Activated T-cell treated with anti-CD3 and anti-CD28 coated beads, Interleukin-2, amount 50 U/mL, for 1 hour (primary cell): ENCODE results near the gene VEPH1.

Experiments used
- DNase-seq: peaks from one replicate; pipeline ENCODE4 v3.0.0-alpha.2; 2020

Gene VEPH1

DNA sequence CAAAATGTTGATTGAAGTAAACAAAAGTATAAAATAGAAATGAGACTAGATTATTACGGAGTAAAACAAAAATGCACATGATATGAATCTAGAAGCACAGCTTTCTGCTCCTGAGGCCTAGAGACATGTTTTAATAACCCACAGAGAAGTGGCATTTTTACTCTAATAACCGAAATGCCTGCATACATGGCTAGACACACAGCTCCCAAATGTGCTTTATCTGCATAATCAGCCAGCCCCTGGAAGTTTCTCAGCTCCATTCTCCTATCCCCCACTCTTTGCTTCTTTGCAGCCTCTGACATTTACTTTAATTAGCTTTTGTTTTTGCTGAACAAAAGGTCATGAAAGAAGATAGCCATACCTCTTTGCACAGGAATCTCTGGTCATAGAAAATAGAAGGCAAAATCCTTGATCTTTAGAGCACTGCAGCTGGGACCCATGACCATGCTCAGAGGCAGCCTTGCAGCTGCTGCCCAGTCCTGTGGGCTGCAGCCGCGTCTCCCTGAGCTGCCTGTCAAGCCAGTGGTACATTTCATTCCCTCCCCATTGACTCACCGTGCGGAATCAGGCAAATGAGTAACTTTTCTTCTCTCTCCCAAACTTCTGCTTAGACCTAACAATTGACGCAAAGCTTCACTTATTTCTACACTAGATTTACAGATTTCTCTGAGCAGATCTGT lies at the start of gene VEPH1:
Gene VEPH1 (minus strand): TSS at position 501 of the 680 bp plus-strand sequence. CDS start 8,067 bp downstream, outside the sequence.
- no peak for DNase-seq

DNA sequence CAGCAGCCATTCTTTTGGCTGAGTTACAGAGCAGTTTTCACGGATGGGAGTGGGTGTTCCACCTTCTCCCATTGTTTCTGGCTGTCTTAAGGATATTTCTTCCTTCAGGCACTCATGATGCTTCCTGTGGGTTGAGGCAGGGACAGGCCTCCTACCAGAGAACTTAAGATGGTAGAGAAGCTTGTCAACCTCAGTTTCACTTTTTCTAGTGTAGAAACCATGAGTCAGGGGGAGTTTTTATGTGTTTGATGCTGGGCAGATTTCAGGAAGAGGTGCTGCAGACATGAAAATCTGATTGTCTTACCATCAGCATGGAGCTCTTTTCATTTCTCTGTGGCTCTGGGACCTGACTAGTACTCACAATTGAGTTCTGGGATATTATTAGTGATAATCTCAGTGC lies 48.7 kb upstream of the VEPH1 start:
- DNase-seq, result no peak

DNA sequence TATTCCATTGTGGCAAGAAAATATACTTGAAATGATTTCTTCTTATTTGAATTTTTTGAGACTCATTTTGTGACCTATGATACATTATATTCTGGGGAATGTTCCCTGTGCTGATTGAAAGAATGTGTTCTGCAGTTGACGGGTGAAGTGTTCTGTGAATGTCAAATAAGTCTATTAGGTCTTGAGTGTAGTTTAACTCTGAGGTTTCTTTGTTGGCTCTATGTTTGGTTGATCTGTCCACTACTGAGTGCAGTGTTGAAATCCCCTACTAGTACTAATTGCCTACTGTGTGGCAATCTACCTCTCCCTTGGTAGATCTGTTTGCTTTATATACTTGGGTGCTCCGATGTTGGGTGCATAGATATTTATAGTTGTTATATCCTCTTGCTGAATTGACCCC lies 46.3 kb upstream of the VEPH1 start:
- no peak for DNase-seq

DNA sequence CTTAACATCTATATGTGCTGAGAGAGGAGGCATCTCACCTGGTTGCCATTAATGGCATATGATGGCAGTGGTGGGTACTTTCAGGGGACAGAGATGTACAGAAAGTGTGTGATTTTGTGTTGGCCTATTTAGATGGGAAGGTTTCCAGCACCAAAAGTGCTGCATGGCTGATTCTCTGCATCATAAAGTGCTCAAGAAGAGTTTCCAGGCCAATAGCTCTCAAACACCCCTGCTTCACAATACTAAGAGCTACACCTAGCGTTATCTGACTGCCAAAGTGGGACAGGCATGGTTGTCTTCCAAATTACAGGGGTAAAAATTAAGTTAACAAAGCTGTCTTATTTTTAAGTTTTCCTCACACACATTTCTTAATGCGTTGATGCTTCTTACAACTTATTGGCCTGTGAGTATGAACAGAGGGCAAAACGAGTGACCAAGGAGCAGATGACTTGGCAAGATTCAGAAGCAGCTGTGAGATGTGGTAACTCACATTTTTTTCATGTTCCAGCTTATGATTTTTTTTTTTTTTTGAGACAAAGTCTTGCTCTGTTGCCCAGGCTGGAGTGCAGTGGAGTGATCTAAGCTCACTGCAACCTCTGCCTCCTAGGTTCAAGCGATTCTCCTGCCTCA lies 41.4 kb upstream of the VEPH1 start:
- DNase-seq, result no peak

DNA sequence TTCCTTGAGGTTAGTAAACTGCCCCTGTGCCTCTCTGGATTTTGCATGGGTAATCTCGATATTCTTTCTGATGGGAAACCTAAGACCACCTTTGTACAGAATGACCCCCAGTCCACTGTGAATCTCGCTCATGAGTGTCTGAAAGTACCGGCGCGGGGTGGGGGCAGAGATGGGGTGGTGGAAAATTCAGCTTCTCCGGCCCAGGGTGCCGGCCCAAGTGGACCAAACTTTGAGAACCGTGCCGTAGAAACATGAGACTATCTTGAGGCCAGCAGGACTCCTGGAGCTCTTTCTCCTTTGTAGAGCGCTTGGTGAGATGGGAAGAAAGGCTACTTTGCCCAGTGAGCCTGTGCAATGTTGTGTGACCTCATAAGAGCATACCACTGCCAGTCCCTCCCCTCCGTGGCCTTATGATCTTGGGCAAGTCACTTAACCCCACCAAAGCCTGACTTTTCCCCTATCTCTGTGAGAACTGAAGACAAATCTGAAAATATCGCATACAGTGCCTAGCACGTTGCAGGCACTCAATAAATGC lies 40.4 kb upstream of the VEPH1 start:
- DNase-seq, result no peak

DNA sequence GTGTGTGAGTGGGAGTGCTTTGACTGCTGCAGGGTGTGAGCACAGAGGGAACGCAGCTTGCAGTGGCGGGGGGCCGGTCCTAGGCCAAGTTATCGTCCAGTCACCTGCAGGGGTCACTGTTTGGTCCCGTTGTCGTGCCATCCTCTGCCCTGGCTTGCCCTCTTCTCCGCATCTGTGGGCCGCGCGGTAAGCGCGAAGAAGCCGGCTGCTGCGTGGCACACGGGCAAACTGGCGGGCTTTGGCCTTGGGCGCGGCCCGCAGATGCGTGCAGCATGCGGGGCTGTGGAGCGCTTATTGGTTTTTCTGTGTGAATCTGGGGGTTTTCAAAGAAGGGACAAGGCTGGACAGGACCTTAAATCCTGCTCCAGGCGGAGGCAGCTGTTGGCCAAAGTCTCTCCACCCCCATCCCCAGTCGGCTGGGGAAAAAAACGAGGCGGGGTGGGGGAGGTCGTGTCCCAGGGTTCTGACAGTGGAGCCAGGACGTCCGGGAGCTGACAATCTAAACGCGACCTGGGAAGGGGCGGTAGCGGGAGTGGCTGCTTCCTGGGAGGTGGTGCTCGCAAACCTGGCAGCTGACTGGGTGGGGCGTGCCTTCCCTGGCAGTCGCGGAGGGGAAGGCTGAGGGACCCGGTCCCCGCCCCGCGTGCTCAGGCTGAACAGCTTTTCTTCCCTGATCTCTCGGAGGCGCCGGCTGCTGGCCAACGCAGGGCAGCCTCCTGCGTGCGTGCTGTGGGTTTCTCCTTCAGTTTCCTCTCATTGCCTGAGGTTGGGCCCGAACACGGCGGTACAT lies 39.7 kb upstream of the VEPH1 start:
- no peak for DNase-seq

DNA sequence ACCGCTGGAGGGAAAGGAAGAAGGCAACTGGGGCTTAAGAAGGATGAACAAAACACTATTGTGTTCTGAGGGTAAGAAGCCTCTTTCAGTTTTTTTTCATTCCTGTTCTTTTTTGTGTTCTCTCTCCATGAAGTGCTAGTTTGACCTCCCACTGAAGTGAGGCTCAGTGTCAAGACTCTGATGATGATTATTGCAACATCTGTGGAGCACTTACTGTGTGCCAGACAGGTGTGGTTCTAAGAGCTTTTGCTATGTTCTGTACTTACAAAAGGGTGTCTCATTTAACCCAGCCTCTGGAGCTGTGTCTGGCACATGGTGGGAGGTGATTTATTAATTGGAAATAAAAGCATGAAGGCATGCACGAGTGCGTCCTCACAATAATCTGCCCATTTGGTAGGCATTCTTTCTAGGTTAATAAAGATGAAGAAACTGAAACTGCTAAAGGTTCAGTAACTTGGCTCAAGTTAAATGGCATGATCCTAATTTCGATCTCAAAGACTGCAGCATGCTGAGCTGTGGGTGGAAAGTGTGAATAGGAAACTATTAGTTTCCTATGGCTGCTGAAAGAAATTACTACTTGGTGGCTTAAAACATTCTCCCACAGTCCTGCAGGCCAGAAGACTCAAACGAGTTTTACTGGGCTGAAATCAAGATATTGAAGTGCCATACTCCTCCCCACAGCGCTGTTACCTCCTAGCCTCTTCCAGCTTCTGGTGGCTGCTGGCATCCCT lies 38.5 kb upstream of the VEPH1 start:
- DNase-seq, result no peak

DNA sequence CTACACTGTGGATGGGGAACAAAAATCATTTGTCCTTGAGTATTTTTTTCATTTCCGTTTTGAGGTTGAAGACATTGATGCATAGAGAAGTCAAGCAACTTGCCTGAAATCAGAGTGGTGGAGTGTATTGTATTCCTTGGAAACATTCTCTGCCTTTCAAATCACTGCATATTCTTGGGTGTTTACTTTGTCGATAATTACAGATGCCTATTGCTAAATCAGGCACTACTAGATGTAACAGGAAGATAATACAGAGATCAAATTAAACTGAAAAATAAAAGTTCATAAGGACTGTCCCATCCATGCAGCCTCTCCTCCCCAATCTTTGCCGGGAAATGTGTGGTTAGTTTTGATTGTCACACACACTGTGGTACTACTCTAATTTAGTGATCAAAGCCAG lies 37.4 kb upstream of the VEPH1 start:
- DNase-seq, result no peak

DNA sequence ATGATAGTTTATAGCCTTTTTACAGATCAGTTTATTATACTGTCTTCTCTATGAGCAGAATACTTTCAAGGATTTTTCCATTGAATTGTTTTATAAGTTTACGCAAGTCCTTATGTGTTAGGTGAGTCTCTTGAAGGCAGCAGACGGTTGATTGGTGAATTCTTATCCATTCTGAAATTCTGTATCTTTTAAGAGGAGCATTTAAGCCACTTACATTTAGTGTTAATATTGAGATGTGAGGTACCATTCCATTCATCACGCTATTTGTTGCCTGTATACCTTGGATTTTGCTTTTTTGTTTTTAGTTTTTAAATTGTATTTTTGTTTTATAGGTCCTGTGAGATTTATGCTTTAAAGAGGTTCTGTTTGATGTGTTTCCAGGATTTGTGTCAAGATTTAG lies 32.5 kb upstream of the VEPH1 start:
- DNase-seq, result no peak

DNA sequence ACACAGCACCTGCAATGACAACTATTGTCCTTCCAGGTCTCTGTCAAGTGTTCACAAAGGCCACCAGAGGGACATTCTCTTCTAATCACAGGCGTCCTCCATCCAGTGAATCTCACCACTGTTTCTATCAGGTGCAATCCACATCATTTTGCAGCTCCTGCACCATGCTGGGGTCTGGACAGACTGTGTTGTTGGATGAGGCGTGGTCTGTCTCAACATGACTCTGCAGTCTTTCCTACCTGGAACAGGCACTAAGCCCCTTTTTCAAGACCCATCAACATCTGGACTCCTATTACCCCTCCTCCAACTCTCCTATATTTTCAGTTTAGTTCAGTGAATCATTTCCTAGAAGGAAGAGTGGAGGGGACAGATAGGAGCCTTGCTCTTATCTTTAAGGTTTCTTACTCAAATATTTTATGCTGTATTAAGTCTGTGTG lies 31.5 kb upstream of the VEPH1 start:
- DNase-seq, result no peak

DNA sequence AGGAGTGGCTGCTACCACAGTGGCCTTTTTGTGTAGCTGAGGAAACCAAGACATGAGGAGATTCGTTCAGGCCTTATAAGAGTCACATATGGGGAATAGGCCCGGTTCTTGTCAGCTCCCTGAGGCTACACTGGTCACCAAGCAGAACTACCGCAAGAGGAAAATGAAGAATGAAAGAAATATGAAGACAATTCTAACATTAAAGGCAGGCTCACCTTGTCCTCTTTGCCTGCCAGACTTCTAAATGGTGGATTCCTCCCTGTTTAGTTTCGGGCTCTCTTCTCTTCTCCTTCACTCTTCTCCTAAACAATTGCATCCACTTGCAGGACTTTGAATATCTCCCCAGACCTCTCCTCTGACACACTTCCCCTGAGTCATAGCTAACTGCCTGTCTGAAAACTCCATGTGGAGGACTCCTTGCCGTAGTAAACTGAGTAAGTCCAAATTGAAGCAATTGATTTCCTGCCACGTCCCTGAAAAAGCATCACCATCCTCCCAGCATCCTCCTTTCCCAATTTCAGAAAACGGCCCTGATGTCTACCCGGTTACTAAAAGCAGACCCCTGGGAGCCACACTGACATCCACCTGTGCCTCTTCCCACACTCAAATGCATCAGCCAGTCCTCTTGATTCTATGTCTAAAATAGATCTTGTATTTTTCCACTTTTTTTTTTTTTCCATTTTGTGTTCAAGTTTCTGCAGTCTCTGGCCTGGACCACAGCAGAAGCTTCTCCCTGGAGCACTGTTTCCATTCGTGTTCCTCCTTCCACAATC lies 30.3 kb upstream of the VEPH1 start:
- DNase-seq, result no peak

DNA sequence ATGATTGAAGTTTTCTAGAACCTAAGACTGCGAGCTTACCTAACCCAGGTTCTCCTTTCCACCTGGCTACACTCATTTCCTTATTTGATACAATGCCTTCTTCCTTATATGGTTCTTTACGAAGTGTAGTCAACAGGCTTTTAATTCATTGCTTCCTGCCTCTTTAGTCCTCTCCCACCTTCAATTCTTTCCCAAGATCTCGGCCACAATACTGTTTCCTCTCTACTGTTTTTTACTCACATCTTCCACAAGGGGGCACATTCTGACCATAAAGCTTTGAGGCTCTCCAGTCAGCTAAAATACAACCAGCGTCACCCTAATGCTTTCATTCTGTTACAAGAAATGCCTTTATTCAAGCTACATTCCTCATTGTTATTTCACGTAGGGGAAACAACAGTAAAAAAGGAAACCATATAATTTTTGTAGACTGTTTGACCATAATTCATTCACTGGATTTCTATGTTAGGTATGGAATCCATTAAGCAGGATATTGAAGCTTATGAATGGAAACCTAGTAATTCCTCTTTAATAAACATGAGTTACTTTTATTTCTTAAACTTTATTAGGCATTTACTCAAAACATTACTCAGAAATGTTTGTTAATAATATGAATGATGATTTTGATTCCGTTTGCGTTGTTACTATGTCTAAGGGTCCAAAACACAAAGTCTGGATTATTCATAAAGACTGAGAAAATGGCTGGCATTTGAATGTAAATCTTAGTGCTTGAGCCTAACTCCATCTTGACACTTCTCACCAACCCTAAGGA lies 29.5 kb upstream of the VEPH1 start:
- no peak for DNase-seq

DNA sequence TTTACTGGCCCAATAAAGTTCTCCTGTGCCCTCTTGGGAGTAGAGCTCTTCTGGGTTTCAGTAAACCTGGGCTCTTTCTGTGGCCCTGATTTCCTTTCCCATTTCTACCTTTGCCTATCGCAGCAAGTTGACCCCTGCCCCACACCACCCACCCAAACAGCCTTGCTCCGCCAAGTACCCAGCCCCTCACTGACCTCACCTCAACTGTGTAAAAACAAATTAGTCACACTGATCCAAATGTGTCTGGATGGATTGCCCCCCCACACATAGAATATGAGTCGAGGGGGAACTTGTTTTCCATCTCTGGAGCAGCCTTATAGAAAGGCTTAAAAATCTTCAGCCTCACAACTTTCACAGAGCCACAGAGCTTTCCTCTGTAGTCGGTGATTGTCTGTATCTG lies 28.6 kb upstream of the VEPH1 start:
- no peak for DNase-seq

DNA sequence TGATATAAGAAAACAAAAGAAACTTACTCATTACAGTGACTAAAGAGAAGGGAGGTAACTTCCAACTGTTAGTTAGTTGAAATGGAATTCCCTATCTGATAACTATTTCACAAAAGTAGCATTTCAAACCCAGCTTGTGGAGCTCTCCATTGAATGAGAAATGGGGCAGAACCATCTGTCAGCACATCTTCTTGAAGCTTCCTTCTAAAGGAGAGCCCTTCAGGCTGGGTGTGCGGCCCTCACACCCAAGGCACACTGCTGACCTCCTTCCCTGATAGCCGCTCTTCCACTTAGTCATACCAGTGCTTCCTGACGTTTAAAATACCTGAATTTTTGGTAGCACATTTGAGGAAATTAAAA lies 28.1 kb upstream of the VEPH1 start:
- DNase-seq, result no peak

DNA sequence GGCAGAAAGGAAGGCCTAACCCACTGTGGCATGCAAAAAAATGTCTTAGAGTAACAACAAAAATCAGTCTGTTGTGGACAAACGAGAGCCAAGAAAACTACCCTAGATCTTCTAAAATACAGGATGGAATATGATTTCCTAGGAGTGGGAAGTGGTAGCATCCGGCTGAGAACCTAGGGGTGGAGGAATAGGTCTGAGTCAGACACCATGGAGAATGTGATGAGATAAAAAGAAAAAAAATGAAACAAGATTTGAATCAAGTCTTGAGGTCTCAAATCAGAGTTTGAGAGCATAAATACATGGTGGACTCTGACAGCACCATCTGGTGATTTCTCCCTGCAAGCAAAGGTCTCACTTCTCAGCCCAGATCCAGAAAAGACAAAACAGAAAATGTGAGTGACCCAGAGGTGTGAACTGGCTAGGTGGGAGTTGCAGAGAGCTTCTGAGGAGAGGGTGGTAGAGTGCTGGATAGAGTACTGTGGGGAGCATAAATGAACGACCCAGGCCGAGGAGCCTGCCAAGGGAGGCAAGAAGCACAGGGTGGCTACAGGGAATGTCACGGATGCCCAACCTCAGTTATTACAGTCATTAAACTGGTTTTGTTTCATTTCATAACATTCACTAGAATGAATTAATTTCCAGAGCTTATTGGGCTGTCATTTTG lies 27.6 kb upstream of the VEPH1 start:
- no peak for DNase-seq

DNA sequence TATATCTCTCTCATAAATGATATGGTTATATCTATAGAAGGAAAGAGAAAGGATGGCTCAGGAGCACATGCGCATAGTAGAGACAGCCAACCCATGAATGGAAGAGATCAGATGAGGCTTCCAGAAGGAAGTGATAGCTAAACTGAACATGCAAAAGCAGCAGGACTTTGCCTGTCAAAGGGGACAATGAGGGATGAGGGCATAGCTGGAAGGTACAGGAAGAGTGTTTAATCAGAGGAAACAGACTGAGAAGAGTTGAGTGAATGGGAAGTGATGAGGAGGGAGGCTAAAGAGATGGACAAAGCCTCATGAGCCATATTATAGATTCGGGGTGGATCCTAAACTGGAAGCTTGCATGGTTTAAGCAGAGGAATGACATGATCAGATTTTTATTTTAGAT lies 26.5 kb upstream of the VEPH1 start:
- DNase-seq, result no peak

DNA sequence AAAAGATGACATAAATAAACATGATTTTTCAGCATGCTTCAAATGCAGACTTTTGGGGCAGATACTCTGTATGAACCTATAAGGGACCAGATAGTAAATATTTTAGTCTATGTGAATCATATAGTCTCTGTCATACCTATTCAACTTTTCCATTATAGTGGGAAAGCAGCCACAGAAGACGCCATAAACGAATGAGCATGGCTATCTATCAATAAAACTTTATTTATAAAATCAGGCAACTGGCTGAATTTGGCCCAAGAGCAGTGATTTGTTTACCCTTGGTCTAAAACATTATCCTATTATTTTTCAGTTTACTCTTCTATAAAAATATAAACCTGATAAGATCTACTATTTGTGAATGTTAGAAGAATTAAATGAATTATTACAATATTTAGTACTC lies 25.9 kb upstream of the VEPH1 start:
- no peak for DNase-seq

DNA sequence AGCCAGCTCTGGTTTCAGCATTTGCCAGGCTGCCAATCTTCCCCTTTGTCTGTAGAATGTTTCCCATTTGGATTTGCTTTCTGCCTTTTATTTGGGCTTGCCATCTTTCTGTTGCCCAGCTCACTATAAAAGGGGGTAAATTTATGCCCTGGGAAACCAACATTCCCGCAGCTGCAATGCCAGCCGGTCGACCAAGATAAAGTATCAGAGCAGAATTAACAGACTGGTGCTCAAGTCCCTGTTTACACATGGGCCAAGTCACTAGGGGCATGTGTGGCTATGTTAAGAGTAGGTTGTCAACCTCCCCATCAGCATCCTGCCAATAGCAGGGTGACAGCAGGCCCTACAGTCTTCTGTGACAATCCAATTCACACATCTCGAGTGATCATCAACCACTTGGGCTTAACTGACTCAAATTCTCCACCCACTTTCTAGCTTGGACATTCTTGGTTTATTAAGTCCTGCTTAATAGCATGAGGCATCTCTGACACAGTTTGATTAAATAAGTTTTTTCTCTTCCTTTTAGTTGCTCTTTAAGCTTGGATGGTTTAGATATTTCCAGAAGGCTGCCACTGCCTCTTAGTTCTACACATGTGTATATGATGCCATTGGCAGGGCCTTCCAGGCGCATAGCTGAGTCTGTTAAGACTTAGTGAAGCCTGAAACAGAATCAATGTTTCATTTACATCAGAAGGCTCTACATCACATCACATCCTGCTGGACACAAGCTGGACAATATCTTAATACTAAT lies 24.1 kb upstream of the VEPH1 start:
- DNase-seq, result no peak

DNA sequence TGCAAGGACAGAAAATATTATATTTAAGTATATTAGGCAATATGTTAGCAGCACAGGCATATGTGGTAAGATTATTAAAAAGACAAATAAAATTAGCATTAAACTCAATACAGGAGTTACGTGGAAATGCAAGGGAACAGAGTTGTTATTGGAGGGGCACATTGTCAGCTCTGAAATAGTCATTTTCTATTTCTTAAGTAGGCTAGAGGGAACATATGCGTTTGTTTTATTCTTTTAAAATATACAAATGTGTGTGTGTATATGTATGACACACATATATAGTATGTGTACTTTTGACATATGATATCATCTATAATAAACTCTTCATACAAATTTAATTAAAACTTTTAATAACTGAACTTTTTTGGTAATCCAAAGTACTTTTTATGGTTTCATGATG lies 22.8 kb upstream of the VEPH1 start:
- DNase-seq, result no peak

DNA sequence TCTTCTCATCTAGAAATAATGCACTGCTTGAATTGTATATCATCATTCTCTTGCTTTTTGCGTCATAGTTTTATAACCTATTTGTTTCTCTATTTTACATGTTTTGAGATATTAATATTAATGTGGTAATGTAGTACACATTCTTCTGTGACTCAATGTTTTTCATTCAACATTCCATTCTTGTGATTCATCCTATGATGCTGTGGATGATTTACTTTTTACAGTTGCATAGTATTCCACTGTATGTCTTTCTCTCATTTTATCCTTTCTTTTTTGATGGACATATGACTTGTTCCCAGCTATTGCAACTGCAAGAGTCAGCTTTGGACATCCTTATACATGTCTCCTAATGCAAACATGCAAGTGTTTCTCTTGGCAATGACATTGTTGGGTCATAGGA lies 20.6 kb upstream of the VEPH1 start:
- DNase-seq, result no peak
